HUDEP-2 (cell line): Measurements from ENCODE around the gene MED27.

Source experiments
- DNase-seq, 76 experiments: peaks; one replicate each; lab custom pipeline; 2025; ENCODE audit not compliant: unreplicated experiment in 76 of 76; lab: John Stamatoyannopoulos, UW

MED27 gene

DNA sequence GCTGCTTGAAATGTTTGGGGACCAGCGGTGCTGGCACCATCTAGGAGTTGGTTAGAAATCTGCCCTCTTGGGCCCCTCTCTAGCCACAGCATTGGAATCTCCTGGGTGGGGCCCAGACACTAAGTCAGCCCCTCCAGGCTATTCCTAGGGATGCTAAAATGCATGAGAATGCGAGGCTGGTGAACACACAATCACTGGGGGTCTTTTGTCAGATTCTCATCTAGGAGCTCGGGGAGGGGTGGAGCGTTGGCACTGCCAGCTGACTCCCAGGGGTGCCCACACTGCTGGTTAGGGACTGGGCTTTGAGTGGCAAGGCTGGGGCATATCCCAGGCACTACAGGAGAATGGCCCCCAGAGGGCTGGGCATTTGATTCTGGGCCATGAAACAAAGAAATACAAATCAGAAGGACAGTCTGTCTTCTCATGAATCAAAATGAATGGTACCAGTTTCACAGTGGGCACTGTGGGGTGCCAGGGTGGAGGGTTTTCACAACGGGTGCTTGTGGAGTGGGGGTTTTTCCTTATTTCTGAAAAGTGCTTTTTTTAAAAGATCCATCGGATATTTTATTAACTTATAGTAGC, 212.0 kb downstream of the MED27 start:
- no peak for DNase-seq

DNA sequence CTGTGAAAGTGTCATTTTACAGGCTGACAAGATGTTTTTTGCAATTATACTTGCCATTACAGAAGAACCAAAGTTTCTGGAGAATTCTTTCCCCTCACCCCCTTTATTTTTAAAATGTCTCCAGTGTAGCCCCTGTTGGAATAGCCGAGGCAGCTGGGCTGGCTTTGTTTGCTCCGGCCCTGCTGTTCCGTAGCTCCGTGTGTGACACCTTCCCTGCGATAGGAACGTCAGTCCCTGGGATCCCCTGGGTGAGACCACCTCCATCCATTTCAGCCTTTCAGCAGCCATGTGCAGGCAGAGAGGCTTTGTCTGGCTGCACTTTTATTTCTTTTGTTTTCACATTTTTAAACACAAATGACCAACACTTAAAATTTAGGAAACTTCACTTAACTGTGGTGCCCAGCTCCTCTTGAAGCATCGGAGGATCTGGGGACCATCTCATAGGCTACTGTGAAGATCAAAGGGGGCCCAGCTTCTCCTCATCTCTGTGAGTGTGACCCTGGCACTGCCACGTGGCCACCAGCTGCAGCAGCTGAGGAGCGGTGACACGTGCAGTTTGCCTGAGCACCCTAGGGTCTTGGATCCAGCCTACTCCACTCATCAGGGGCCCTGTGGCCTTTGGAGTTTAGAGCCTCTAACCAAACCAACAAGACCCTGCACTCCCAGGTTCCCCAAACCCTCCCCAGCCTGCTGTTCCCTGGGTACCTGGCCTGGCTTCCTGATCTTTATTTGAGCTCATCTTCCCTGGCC, 214.0 kb downstream of the MED27 start:
- no peak for DNase-seq

DNA sequence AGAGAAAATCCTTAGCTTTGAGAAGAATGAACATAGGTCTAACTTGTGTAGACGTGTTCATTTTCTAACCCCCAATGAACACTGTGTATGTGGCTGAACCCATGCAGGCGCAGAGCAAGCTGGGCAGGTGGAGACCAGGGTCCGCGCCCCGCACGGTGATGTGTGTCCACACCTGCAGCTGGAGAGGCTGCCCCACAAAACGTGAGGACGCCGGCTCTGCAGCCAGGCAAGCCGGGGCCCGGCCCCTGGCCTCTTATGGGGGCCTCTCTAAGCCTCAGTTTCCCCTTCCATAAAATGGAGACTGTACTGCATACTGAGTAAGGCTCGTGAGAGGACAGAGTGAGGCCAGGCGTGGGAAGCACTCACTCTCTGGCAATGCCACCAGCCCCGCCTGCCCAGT, 215.1 kb downstream of the MED27 start:
- DNase-seq = no peak

DNA sequence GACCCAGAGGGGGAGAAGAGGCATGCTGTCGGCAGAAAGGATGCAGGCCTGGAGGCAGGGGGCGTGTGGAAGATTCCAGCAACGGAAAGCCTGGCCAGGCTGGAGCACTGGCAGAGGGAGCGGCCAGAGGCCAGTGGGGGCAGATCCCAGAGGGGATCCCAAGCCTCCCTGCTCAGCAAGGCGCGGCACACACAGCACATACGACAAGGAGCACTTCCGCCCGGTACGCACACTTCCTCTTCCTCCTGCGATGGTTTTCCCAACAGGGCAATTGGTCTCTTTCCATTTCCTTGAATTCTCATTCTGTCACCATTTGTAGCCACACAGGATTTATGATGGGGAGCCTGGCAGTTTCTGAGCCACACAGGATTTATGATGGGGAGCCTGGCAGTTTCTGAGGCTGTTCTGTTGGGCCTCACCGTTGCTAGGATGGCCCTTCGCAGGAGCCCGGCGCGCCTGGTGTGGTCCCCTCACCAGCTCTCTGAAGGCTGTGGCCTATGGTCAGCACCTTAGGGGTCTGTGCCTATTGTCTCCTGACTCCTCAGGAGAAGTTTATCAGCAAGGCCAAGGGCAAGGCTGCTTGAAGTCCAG, 216.3 kb downstream of the MED27 start:
- no peak for DNase-seq

DNA sequence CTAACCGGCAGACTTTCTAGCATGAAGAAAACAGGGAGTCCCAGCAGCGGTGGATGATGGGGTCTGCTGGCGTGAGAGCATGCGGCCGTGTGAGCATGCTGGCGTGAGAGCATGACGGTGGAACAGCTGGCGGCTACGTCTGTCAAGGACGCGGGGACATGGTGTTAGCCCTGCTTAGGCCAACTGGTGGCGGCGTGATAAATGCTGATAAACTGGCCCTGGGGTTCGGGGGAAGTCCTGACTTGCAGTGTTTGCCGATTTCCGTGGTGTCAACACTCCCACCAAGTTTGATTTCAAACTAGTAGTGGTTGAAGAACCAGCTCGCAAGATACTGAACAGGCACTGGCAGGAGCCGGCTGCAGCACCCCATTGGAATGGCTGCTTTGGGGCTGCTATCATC, 217.4 kb downstream of the MED27 start:
- no peak for DNase-seq

DNA sequence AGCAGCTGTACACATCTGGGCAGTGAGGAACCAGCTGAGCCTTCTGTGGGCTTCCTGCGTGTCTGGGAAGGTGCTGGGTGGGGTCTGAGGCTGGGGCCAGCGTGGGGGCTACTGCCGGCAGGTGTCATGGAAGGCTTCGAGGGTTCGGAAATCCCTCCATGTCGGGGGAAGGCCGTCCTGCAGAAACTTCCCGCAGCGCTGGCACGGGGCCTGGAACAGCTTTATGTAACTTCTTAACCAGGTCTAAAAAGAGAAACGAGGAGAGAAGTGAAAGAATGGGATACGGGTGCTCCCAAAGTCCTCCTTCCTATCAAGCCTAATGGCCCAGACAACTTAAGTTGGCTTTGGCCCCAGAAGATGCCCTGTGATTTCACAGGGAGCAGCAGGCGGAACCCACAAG, 219.2 kb downstream of the MED27 start:
- DNase-seq = no peak

DNA sequence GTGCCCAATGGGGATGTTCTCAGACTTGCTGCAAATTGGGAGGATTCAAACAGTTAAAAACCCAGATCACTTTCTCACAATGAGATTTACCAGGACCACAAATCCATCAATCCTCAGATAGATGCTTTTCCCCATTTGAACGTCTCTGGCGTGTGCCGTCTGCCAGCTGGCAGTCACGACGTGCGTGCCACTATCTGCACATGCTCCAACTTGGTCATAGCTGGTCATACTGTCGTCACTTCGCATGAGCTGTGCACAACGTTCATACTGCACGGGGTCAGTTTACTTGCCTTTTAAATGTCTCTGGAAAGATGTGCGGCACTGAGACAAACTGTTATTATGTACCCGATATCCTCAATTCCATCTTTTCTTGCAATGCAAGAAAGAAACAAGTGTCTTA, 221.5 kb downstream of the MED27 start:
- no peak for DNase-seq

DNA sequence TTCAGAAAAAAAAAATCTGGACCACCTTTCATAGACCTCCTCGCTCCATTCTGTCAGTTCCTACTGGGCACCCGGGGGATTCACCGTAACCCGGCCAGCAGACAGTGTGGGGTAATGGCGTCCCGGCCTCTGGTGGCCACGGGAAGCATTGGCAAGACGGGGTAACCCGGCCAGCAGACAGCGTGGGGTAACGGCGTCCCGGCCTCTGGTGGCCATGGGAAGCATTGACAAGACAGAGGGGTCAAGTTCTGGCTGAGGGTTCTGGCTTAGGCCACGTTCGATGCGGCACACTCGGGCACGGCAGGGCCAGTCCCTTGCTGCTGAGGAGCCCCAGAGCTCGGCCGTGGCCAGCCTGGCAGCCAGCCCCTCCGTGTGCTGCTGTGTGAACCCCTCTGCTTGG, 223.6 kb downstream of the MED27 start:
- no peak for DNase-seq

DNA sequence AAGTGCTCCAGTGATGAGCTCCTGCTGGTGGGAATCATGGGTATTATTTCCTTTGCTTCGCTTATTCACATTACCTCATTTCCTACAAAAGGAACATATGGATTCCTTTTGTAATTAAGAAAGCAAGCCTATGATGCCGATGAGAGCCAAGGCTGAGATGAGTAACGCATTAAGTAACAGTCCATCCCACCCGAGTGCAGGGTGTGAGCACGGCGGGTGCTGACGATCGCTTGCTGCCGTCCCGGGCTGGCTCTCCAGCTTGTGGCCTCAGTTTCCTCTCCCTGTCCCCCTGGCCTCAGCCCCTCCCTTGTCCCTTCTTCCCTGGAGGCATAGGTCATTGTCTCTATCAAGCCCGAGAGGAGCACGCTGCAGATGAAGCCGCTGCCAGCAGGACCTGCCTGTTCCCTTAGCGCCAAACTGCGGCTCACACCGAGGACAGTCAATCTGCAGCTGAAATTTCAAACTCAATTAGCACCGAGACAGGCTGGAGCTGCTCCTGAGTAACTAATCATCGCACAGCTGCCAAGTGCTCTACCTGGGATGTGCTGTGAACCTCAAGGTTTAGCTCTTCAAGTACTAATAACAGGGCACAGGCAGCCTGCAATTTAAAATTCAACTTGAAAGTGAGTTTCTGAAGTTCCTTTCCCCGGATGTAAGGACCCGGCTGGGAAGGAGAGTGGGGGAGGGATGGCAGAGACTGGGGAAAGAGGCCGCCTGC, 224.6 kb downstream of the MED27 start:
- DNase-seq = no peak

DNA sequence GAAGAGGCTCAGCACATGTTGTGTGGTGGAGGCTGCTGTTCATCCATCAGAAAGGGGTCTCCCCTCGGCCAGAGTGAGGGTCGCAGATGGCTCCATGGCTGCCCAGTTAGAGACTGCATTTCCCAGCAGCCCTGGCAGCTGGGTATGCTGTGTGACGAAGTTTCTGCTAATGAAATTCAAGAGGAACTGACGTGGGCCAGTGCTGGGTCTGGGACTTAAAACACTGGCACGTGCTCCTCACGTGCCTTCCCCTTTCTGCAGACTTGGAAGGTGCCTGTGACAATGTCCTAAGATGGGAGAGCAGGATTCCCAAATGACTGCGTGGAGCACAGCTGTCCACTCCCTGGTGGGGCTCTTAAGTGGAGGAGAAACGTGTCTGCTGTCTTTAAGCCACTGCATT, 225.3 kb downstream of the MED27 start:
- no peak for DNase-seq

DNA sequence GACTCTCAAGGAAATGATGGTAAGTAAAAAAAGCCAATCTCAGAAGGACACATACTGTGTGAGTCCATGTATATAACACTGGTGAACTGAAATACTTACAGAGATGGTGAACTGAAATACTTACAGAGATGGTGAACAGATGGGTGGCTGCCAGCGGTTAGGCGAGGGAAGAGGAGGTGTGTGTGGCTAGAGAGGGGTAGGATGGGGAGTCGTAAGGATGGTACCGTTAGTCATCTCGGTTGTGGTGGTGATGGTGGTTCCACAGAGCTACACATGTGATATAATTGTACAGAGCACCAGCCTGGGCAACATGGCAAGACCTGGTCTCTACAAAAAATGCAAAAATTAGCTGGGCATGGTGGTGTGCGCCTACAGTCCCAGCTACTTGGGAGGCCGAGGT, 226.2 kb downstream of the MED27 start:
- DNase-seq = no peak

DNA sequence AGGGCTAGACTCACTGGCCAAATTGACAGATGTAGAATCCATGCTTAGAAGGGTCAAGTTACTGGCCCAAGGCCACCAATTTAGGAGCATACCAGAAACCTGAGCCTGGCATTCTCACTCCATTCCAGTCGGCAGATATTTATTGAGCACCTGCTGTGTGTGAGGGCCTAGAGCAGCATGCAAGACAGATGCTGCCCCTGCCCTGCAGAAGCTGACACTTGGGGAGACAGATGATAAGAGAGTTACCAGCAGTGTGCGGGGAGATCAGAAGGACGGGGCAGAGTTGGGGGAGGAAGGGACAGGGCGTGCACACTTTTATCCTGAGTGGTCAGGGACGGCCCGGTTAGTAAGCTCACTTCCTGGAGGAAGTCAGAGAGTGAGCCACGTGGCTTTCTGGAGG, 228.3 kb downstream of the MED27 start:
- DNase-seq = peak in 3 of 76 experiments; percentile 4 to 17 (median 17)

DNA sequence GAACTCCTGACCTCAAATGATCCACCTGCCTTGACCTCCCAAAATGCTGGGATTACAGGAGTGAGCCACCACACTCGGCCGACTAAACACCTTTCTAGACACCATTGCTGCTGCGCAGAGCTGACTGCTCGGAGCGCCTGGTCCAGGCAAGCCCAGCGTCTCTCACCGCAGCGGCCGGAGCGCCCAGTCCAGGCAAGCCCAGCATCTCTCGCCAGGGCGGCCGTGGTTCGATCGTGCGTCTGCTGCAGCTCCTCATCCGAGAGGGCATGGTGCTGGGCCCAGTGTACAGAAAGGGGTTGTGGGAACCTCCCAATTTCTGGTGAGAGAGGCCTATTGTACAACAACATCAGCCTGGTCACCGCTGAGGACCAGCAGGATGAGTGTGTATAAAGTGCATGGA, 230.3 kb downstream of the MED27 start:
- DNase-seq = no peak

DNA sequence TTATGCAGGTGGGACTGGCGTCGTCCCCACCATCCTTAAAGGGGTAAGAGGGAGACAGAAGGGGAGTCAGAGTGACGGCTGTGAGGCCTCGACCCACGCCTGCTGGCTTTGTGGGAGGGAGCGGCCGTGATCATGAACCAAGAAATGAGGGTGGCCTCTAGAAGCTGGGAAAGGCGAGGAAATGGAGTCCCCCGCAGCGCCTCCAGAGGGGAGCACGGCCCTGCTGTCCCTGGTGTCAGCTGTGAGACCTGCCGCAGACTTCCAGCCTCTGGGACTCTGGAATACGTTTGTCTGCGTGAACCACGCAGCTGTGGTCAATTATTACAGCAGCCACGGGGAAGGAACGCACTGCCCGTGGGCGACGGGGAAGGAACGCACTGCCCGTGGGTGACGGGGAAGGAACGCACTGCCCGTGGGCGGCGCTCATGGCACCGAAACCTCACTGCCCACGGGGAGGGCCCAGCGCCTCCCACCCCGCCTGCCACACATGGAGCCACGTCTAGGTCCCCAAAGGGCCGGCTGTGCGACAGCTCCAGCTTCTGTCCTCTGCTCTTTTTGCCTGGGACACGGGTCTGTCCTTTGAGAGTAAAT, 231.0 kb downstream of the MED27 start:
- DNase-seq = no peak

DNA sequence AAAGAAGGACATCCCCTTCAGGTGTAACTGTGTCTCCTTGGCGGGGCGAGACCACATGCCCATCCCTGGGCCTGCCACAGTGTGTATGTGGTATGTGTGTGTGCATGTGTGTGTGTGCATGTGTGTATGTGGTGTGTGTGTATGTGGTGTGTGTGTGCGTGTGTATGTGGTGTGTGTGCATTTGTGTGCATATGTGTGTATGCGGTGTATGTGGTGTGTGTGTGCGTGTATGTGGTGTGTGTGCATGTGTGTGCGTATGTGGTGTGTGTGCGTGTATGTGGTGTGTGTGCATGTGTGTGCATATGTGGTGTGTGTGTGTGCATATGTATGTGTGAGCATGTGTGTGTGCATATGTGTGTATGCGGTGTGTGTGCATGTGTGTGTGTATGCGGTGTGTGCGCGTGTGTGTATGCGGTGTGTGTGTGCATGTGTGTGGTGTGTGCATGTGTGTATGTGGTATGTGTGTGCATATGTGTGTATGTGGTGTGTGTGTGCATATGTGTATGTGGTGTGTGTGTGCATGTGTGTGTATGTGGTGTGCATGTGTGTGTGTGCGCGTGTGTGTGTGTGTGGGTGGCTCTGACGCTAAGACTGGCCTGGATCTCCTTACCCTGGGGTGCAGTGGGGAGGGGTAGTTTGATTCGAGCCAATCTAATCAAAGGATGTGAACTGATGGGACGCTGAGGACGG, 231.9 kb downstream of the MED27 start:
- DNase-seq = no peak

DNA sequence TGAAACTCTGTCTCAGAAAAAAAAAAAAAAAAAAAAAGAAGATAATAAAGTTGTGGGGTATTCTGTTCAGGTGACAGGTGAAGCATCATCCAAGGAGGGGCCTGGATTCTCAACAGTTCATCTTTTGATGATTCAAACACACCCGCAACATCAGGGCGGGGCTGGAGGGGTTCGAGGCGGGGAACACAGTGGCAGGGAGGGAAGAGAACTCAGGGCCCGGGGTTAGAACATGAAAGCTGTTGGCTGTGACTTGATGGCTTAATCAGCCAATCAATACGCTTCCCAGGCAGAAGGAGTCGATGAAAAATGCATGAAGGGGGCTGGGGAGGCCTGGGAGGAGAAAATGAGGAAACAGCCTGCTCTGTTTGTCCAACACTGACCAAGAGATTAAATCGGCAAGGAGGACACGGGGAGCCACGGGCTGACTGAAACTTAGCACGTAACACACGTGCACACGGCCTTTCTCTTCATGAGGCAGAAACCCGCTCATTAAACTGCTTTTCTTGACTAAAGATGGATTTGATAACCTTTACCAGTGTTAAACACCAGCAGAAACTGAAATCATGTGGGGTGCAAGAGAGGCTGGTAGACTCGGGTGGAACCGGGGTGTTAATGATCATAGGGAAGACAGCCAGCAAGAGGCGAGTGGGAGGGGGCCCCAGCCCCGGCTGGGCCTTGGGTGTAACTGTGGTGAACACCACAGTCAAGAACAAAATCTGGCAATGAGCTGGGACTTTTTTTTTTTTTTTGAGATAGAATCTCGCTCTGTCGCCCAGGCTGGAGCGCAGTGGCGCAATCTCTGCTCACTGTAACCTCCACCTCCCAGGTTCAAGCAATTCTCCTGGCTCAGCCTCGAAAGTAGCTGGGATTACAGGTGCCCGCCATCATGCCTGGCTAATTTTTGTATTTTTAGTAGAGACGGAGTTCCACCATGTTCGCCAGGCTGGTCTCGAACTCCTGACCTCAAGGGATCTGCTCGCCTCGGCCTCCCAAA, 234.1 kb downstream of the MED27 start:
- DNase-seq = no peak

DNA sequence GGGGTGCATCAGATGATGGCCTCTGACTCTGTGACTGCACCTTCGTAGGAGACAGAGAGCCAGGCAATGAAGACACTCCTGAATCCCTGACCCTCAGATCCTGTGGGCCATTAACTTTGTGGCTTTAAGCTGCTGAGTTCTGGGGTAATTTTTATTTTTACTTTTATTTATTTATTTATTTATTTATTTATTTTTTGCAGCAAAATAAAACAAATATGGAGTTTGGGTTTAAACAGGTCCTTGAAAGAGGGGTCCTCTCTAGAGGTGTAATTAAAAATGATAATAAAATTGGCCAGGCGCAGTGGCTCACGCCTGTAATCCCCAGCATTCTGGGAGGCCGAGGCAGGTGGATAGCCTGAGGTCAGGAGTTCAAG, 234.9 kb downstream of the MED27 start:
- DNase-seq = no peak

DNA sequence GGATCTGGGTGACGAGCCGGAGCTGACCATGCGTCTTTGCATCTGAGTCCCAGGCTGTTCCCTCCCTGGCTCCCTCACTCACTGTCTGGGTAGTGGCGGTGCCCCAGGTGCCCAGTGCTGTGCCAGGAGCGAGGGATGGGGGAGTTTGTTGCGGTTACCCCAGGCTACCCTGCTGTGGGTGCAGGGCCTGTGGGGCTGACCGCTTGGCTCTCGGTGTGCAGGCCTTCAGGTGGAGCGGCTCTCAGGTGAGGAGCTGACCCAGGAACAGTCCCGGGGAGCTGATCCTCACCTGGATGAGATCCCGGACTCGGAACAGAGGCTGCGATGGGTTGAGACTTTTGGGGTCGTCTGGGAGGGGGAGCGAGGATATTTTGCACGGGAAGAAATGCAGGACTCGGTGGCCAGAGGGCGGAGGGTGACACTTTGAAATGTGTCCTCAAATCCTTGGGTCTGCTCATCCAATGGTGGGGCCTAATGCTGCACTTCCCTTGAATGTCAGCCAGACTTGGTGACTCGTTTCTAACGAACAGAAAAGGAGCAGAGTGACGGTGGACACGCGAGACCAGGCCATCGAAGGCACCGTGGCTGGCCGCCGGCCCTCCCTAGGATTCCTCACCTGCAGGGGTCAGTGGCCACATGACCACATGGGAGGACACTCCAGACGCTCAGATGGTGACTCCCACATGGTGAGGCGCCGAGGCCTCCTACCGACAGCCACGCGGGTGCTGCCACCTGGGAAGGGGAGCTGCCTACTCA, 235.5 kb downstream of the MED27 start:
- DNase-seq = no peak

DNA sequence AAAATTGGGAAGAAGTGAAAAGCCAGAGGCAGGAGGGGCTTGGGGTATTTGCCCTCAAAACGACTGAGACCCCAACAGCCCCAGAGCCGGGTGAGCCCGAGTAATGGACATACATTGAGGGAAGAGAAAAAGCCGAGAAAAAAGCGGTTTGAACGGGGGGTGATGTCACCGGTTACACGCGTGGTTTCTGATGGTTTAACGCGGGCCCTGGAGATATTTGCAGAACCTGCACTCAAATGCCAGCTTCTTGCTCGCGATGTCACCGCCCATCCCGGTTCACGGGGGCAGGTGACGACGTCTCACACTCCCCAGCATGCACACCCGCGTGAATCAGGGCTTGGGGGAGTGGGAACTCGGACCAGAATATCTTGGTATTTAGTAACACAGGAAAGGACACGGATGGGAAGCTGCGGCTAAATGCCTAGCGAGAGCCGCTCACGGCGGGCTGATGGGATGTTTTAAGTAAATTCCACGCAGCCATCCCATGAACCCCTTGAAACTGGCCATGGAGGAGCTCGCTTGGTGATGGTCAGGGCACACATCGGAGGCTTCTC, 237.8 kb downstream of the MED27 start:
- DNase-seq = no peak
